ENCODE data around the gene MCF2L.

Gene MCF2L

GRCh38 chr13:112998521-112999280 lies 29.7 kb downstream of the MCF2L start:
- no peak for DNase-seq (ENCODE audit: low read depth in 2 of 2)

GRCh38 chr13:112999414-113000177 lies 30.6 kb downstream of the MCF2L start:
- DNase-seq (ENCODE audit: low read depth in 2 of 2): no peak

- DNase-seq (ENCODE audit: low read depth in 2 of 2): no peak
Measured at GRCh38 chr13:113000575-113000974, 31.6 kb downstream of the MCF2L start.

- DNase-seq (ENCODE audit: low read depth in 2 of 2): no peak
Measured at GRCh38 chr13:113001241-113002140, 32.5 kb downstream of the MCF2L start.

GRCh38 chr13:113002206-113002912 lies 33.3 kb downstream of the MCF2L start:
- no peak for DNase-seq (ENCODE audit: low read depth in 2 of 2)

- no peak for DNase-seq (ENCODE audit: low read depth in 2 of 2)
Measured at GRCh38 chr13:113002913-113003290, 33.9 kb downstream of the MCF2L start.

- DNase-seq (ENCODE audit: low read depth in 2 of 2): no peak
Measured at GRCh38 chr13:113004126-113004525, 35.1 kb downstream of the MCF2L start.

GRCh38 chr13:113005076-113005865 lies 36.3 kb downstream of the MCF2L start:
- no peak for DNase-seq (ENCODE audit: low read depth in 2 of 2)

- DNase-seq (ENCODE audit: low read depth in 2 of 2): no peak
Measured at GRCh38 chr13:113005997-113006396, 37.0 kb downstream of the MCF2L start.

GRCh38 chr13:113006660-113007059 lies 37.6 kb downstream of the MCF2L start:
- DNase-seq (ENCODE audit: low read depth in 2 of 2): no peak

- no peak for DNase-seq (ENCODE audit: low read depth in 2 of 2)
Measured at GRCh38 chr13:113008851-113009250, 39.8 kb downstream of the MCF2L start.

GRCh38 chr13:113009743-113010509 lies 40.9 kb downstream of the MCF2L start:
- no peak for DNase-seq (ENCODE audit: low read depth in 2 of 2)

- DNase-seq (ENCODE audit: low read depth in 2 of 2): no peak
Measured at GRCh38 chr13:113010510-113010865, 41.5 kb downstream of the MCF2L start.

GRCh38 chr13:113013303-113013702 lies 44.3 kb downstream of the MCF2L start:
- no peak for DNase-seq (ENCODE audit: low read depth in 2 of 2)

- DNase-seq (ENCODE audit: low read depth in 2 of 2): no peak
Measured at GRCh38 chr13:113013878-113014751, 45.1 kb downstream of the MCF2L start.

- no peak for DNase-seq (ENCODE audit: low read depth in 2 of 2)
Measured at GRCh38 chr13:113014752-113015745, 46.0 kb downstream of the MCF2L start.

GRCh38 chr13:113015826-113016525 lies 47.0 kb downstream of the MCF2L start:
- DNase-seq (ENCODE audit: low read depth in 2 of 2): no peak
